Skeletal muscle tissue (tissue), 5 donors: ENCODE measurements around the gene FOXO3. TPM values are rescaled to one million over a fixed set of nuclear protein-coding genes. Genes with fewer than 3 reads are reported as not detected.

Experiments used
- H3K27ac ChIP-seq: one replicate; pipeline ENCODE4 v1.7.0; 2013; ENCODE audit warnings: mild to moderate bottlenecking, low read depth, low read length, inconsistent platforms
- H3K27me3 ChIP-seq, 3 donors: one replicate each; pipeline ENCODE4 v1.7.0; 2013; ENCODE audit warnings: low read length in 3 of 3; ENCODE audit not compliant: control insufficient read depth in 3 of 3, insufficient read depth in 3 of 3
- H3K36me3 ChIP-seq, 3 donors: one replicate each; pipeline ENCODE4 v1.7.0; 2013; ENCODE audit warnings: low read length in 3 of 3; ENCODE audit not compliant: control insufficient read depth in 3 of 3, insufficient read depth in 3 of 3
- H3K4me1 ChIP-seq, 3 donors: one replicate each; pipeline ENCODE4 v1.7.0; 2013; ENCODE audit warnings: low read length in 3 of 3, mild to moderate bottlenecking in 3 of 3; ENCODE audit not compliant: control insufficient read depth in 3 of 3, insufficient read depth in 3 of 3
- H3K4me3 ChIP-seq, 3 donors: one replicate each; pipeline ENCODE4 v1.7.0; 2013; ENCODE audit warnings: low read length in 3 of 3
- H3K9ac ChIP-seq, 3 donors: one replicate each; pipeline ENCODE4 v1.7.0; 2013; ENCODE audit warnings: low read length in 3 of 3, mild to moderate bottlenecking in 3 of 3, moderate library complexity in 2 of 3, low read depth in 1 of 3
- H3K9me3 ChIP-seq, 3 donors: one replicate each; pipeline ENCODE4 v1.7.0; 2013; ENCODE audit warnings: low read length in 3 of 3; ENCODE audit not compliant: control insufficient read depth in 3 of 3
- small RNA-seq: library from RNA; depleted of rRNA; stranded (forward); fragments of <200 nt; gene quantifications from one replicate; pipeline ENCODE3, GENCODE V24; 2014
- total RNA-seq: library from RNA; depleted of rRNA; stranded (reverse); fragments of >200 nt; gene quantifications from one replicate; pipeline ENCODE4 v1.2.3, GENCODE V29; 2014
- donor health status: Osteomylitis.

Gene FOXO3
- total RNA-seq, 1 donor from 2014 or later = 30.8 TPM

- Histone ChIP-seq H3K4me3 (no peak overlapping the region), H3K4me1 (peaks cover 2 to 4% (median 3%) of the 10 kb centered on the region in 3 donors), H3K9ac (no peak overlapping the region), H3K36me3 (no peaks in the 10 kb centered on the region), H3K27ac (no peak overlapping the region), H3K27me3 (no peaks in the 10 kb centered on the region), H3K9me3 (no peaks in the 10 kb centered on the region)
These were observed 167.4 kb downstream of the FOXO3 start for GRCh38 chr6:108727966-108728730.

GRCh38 chr6:108728826-108729225 lies 168.1 kb downstream of the FOXO3 start:
- no peak overlapping the region for H3K9ac ChIP-seq
- peaks cover 2 to 8% (median 8%) of the 10 kb centered on the region in 3 donors for H3K4me1 ChIP-seq
- no peaks in the 10 kb centered on the region for H3K27me3 ChIP-seq
- no peak overlapping the region for H3K4me3 ChIP-seq
- H3K9me3 ChIP-seq = no peaks in the 10 kb centered on the region
- H3K36me3 ChIP-seq = no peaks in the 10 kb centered on the region
- no peak overlapping the region for H3K27ac ChIP-seq

GRCh38 chr6:108730635-108731515 lies 170.2 kb downstream of the FOXO3 start:
- H3K4me3 ChIP-seq = peak overlapping the region in 1 of 3 donors; percentile 43
- no peak overlapping the region for H3K27ac ChIP-seq
- H3K9me3 ChIP-seq = no peaks in the 10 kb centered on the region
- H3K36me3 ChIP-seq = no peaks in the 10 kb centered on the region
- no peaks in the 10 kb centered on the region for H3K27me3 ChIP-seq
- no peak overlapping the region for H3K9ac ChIP-seq
- peaks cover 2 to 8% (median 8%) of the 10 kb centered on the region in 3 donors for H3K4me1 ChIP-seq

- no peak overlapping the region for H3K4me3 ChIP-seq
- H3K27ac ChIP-seq = no peak overlapping the region
- H3K9me3 ChIP-seq = no peaks in the 10 kb centered on the region
- H3K9ac ChIP-seq = no peak overlapping the region
- peaks cover 2 to 8% (median 8%) of the 10 kb centered on the region in 3 donors for H3K4me1 ChIP-seq
- H3K27me3 ChIP-seq = no peaks in the 10 kb centered on the region
- no peaks in the 10 kb centered on the region for H3K36me3 ChIP-seq
These were observed 171.6 kb downstream of the FOXO3 start for GRCh38 chr6:108732091-108732870.

- Histone ChIP-seq H3K27ac (no peak overlapping the region), H3K9me3 (no peaks in the 10 kb centered on the region), H3K36me3 (no peaks in the 10 kb centered on the region), H3K4me1 (peaks cover 2 to 10% (median 8%) of the 10 kb centered on the region in 3 donors), H3K27me3 (no peaks in the 10 kb centered on the region), H3K9ac (no peak overlapping the region), H3K4me3 (no peak overlapping the region)
These were observed 172.3 kb downstream of the FOXO3 start for GRCh38 chr6:108733051-108733450.

- Histone ChIP-seq H3K4me3 (no peak overlapping the region), H3K4me1 (peaks cover 2 to 13% (median 8%) of the 10 kb centered on the region in 3 donors), H3K27ac (no peak overlapping the region), H3K9me3 (no peaks in the 10 kb centered on the region), H3K27me3 (no peaks in the 10 kb centered on the region), H3K36me3 (no peaks in the 10 kb centered on the region), H3K9ac (no peak overlapping the region)
These were observed 173.1 kb downstream of the FOXO3 start for GRCh38 chr6:108733706-108734265.

Small RNA genes lying within 50 kb of the gene (small RNA-seq; reads per million reads assigned to genes)
- gene AL391646.1 (not detected), gene SUMO2P8 (not detected)
